B cell (primary cell): ENCODE measurements around the gene ITGA5. TPM values are rescaled to one million over a fixed set of nuclear protein-coding genes. Genes with fewer than 3 reads are reported as not detected.

Experiments used
- ATAC-seq: fragments of 200-7000 bp; cut with Tn5 transposase; one replicate; pipeline ENCODE4 v1.10.0; 2021; ENCODE audit warnings: low read depth, mild to moderate bottlenecking, moderate number of reproducible peaks, moderate library complexity
- CTCF ChIA-PET: fragments of 350-600 bp; sonication (Branson Sonifier 250); formaldehyde crosslinking; loops from one replicate; lab custom pipeline; 2021; ENCODE audit warnings: antibody characterized with exemption, inconsistent platforms; lab: Charles Lee
- POLR2A ChIA-PET: fragments of 350-600 bp; sonication (Branson Sonifier 250); formaldehyde crosslinking; loops from one replicate; lab custom pipeline; 2021; ENCODE audit warnings: antibody characterized with exemption; lab: Charles Lee
- DNase-seq: peaks from one replicate; pipeline ENCODE4 v3.0.0; 2013
- H2AFZ ChIP-seq: 2 replicates; pipeline ENCODE4 v1.6.1; 2012; ENCODE audit warnings: mild to moderate bottlenecking, low read depth, low read length; ENCODE audit not compliant: insufficient read depth, poor library complexity, severe bottlenecking
- H3K27ac ChIP-seq, 2 donors: 1 replicate in 1 of 2; 2 replicates in 1 of 2; pipeline ENCODE4 v1.5.1; 2012 to 2013; ENCODE audit warnings: low read length in 2 of 2, mild to moderate bottlenecking in 2 of 2, moderate library complexity in 1 of 2
- H3K27me3 ChIP-seq, 4 experiments: fragments of 200-600 bp in 1 of 4; sonication (generic) in 1 of 4; replicated peaks in 1 of 4; 1 replicate in 2 of 4; 2 replicates in 2 of 4; pipeline versions ENCODE4 v1.6.1 to v1.7.0; 2013 to 2016; ENCODE audit warnings: low read length in 3 of 4, mild to moderate bottlenecking in 2 of 4, mixed read lengths in 1 of 4, moderate library complexity in 1 of 4; ENCODE audit not compliant: insufficient read depth in 4 of 4, control insufficient read depth in 3 of 4; ENCODE audit errors: control extremely low read depth in 1 of 4
- H3K36me3 ChIP-seq, 2 experiments: replicated peaks in 1 of 2; 1 replicate in 1 of 2; 2 replicates in 1 of 2; pipeline versions ENCODE4 v1.6.1 to v1.7.1; 2013; ENCODE audit warnings: low read length in 1 of 2; ENCODE audit not compliant: insufficient read depth in 2 of 2, control insufficient read depth in 1 of 2; ENCODE audit errors: control extremely low read depth in 1 of 2, extremely low read depth in 1 of 2
- H3K4me1 ChIP-seq, 2 donors: fragments of 200-600 bp in 1 of 2; sonication (generic) in 1 of 2; 1 replicate in 1 of 2; 2 replicates in 1 of 2; pipeline versions ENCODE4 v1.5.1 to v1.6.1; 2013 to 2017; ENCODE audit warnings: low read length in 2 of 2; ENCODE audit not compliant: control insufficient read depth in 2 of 2, insufficient read depth in 2 of 2
- H3K4me2 ChIP-seq: replicated peaks from 2 replicates; pipeline ENCODE3; 2012; ENCODE audit warnings: mild to moderate bottlenecking, low read depth, low read length; ENCODE audit not compliant: poor library complexity, severe bottlenecking
- H3K4me3 ChIP-seq, 5 experiments: fragments of 200-600 bp in 1 of 5; sonication (generic) in 1 of 5; 1 replicate in 3 of 5; 2 replicates in 2 of 5; pipeline versions ENCODE4 v1.5.1 to v1.7.0; 2011 to 2016; ENCODE audit warnings: low read length in 4 of 5, mild to moderate bottlenecking in 4 of 5, low read depth in 2 of 5, control low read depth in 1 of 5, moderate library complexity in 1 of 5; ENCODE audit not compliant: insufficient read depth in 1 of 5; ENCODE audit errors: control extremely low read depth in 1 of 5, extremely low read depth in 1 of 5
- H3K79me2 ChIP-seq: fragments of 200-600 bp; sonication (generic); one replicate; pipeline ENCODE4 v1.6.0; 2016; ENCODE audit warnings: low read length; ENCODE audit not compliant: control insufficient read depth, insufficient read depth
- H3K9ac ChIP-seq: fragments of 200-600 bp; sonication (generic); 2 replicates; pipeline ENCODE4 v1.6.1; 2017; ENCODE audit warnings: mild to moderate bottlenecking, low read length, moderate library complexity
- H3K9me3 ChIP-seq, 3 donors: one replicate each; pipeline versions ENCODE4 v1.6.1 to v1.7.1; 2013; ENCODE audit warnings: low read length in 2 of 3; ENCODE audit not compliant: control insufficient read depth in 2 of 3, insufficient read depth in 1 of 3; ENCODE audit errors: control extremely low read depth in 1 of 3
- H4K20me1 ChIP-seq: 2 replicates; pipeline ENCODE4 v1.6.0; 2012; ENCODE audit warnings: mild to moderate bottlenecking, low read length; ENCODE audit not compliant: insufficient read depth, control insufficient read depth, poor library complexity, severe bottlenecking
- H3K27ac Mint-ChIP-seq: one replicate; pipeline ENCODE4 v1.8.0; 2021; ENCODE audit warnings: mixed read lengths
- H3K27me3 Mint-ChIP-seq: one replicate; pipeline ENCODE4 v1.8.0; 2021; ENCODE audit warnings: mixed read lengths
- H3K4me1 Mint-ChIP-seq: one replicate; pipeline ENCODE4 v1.8.0; 2021; ENCODE audit warnings: mixed read lengths
- H3K4me3 Mint-ChIP-seq: one replicate; pipeline ENCODE4 v1.8.0; 2021; ENCODE audit warnings: mixed read lengths
- H3K9me3 Mint-ChIP-seq: one replicate; pipeline ENCODE4 v1.8.0; 2022; ENCODE audit warnings: mixed read lengths; ENCODE audit not compliant: insufficient read depth
- EZH2 ChIP-seq: IDR thresholded peaks from 2 replicates; pipeline ENCODE4 v1.6.1; 2012; ENCODE audit warnings: borderline replicate concordance, low read depth, mild to moderate bottlenecking, moderate library complexity, low read length; ENCODE audit not compliant: insufficient read depth, poor library complexity, severe bottlenecking
- WGBS: methylation state at CpG from one replicate; pipeline ENCODE4 v1.1.5; 2013; ENCODE audit warnings: missing lambda C conversion rate; ENCODE audit not compliant: insufficient coverage; 5-methylcytosine and 5-hydroxymethylcytosine counted together
- intact Hi-C: fragments of 100-400 bp; cut with micrococcal nuclease; formaldehyde crosslinking; loops from one replicate; pipeline ENCODE4 v1.10.0; 2022
- polyA plus RNA-seq: library from polyadenylated mRNA; depleted of rRNA; stranded (reverse); fragments of >200 nt; gene quantifications from 2 replicates; pipeline ENCODE4 v1.2.3, GENCODE V29; 2012
- total RNA-seq, 2 donors: library from RNA; stranded (reverse); fragments of 120-200 nt in 1 of 2; gene quantifications; 1 replicate in 1 of 2; 2 replicates in 1 of 2; pipeline versions ENCODE4 v1.2.3 to v1.2.4, GENCODE V29; 2013 to 2022
- TF ChIP-seq, protein P1 (sequence below): fragments of 200-600 bp; IDR thresholded peaks from one replicate; pipeline ENCODE4 v1.8.0; 2022; ENCODE audit warnings: antibody characterized with exemption, mild to moderate bottlenecking

Gene ITGA5
- total and polyA plus RNA-seq, 2 donors (not counting 1 experiment from before 2014, with no cell fraction given) = 3.6 to 6.1 TPM

DNA sequence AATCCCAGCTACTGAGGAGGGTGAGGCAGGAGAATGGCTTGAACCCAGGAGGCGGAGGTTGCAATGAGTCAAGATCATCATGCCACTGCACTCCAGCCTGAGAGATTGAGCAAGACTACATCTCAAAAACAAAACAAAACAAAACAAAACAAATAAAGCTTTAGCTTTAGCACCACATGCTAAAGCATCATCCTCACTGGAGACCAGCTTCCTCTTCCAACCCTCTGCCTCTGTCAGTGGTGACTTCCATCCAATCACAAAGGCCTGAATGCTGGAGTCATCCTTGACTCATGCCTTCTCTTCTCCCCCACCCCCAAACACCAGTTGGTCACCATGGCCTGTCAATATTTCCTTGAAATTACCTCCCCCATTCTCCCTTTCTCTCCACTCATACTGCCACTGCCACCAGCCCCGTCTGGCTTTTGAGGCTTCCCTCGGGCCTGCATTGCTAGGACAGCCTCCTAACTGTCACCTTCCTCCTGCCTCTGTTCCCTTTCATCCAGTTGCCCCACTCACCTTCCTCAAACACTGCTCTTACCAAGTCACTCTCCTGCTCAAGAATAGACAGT lies 35.9 kb downstream of the ITGA5 start:
- DNase-seq (no peak), ATAC-seq (no peak)
- H3K27ac ChIP-seq = peak overlapping the region; percentile 75 to 85
- Mint-ChIP-seq H3K4me3 (no peak overlapping the region), H3K9me3 (no peaks in the 10 kb centered on the region), H3K27me3 (no peaks in the 10 kb centered on the region), H3K27ac (peak overlapping the region; percentile 80), H3K4me1 (peaks cover 62% of the 10 kb centered on the region)
- ChIA-PET CTCF (interaction anchor here (0.9 to 2.9 kb wide), 7 partner anchors 12 to 175 kb away, joined by 3 to 11 read pairs (median 6); no protein-coding TSS in a partner anchor), POLR2A (interaction anchor here (0.6 kb wide), 1 partner anchor 28 kb away, joined by 4 read pairs; no protein-coding TSS in a partner anchor)
- no peak overlapping the region for H3K9ac ChIP-seq
- H3K4me1 ChIP-seq = peaks cover 60 to 76% of the 10 kb centered on the region in 2 donors
- H4K20me1 ChIP-seq = peaks cover 6% of the 10 kb centered on the region
- no peaks in the 10 kb centered on the region for H3K27me3 ChIP-seq
- H2AFZ ChIP-seq = no peak overlapping the region
- H3K4me3 ChIP-seq = no peak overlapping the region
- H3K9me3 ChIP-seq = no peaks in the 10 kb centered on the region
- peaks cover 0 to 15% of the 10 kb centered on the region in 2 experiments for H3K36me3 ChIP-seq
- 97% methylated on average over 3 of the region's 3 CpGs for WGBS
- H3K4me2 ChIP-seq = peak overlapping the region; percentile 21
- peaks cover 27% of the 10 kb centered on the region for H3K79me2 ChIP-seq
- no peak for TF ChIP-seq EZH2
- TF ChIP-seq, protein P1, sequence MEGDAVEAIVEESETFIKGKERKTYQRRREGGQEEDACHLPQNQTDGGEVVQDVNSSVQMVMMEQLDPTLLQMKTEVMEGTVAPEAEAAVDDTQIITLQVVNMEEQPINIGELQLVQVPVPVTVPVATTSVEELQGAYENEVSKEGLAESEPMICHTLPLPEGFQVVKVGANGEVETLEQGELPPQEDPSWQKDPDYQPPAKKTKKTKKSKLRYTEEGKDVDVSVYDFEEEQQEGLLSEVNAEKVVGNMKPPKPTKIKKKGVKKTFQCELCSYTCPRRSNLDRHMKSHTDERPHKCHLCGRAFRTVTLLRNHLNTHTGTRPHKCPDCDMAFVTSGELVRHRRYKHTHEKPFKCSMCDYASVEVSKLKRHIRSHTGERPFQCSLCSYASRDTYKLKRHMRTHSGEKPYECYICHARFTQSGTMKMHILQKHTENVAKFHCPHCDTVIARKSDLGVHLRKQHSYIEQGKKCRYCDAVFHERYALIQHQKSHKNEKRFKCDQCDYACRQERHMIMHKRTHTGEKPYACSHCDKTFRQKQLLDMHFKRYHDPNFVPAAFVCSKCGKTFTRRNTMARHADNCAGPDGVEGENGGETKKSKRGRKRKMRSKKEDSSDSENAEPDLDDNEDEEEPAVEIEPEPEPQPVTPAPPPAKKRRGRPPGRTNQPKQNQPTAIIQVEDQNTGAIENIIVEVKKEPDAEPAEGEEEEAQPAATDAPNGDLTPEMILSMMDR = no peak
- intact Hi-C loops = no loop called here

GRCh38 chr12:54381136-54381535 lies 37.9 kb downstream of the ITGA5 start:
- Histone ChIP-seq H3K4me3 (no peak overlapping the region), H4K20me1 (peaks cover 8% of the 10 kb centered on the region), H3K9ac (no peak overlapping the region), H3K4me1 (peaks cover 42 to 60% of the 10 kb centered on the region in 2 donors), H3K36me3 (peaks cover 0 to 23% of the 10 kb centered on the region in 2 experiments), H3K9me3 (no peaks in the 10 kb centered on the region), H3K79me2 (peaks cover 35% of the 10 kb centered on the region), H3K4me2 (no peak overlapping the region), H3K27ac (no peak overlapping the region), H3K27me3 (no peaks in the 10 kb centered on the region), H2AFZ (no peak overlapping the region)
- TF ChIP-seq, protein P1 = no peak
- TF ChIP-seq EZH2 = no peak
- intact Hi-C loops = no loop called here
- Mint-ChIP-seq H3K4me1 (peaks cover 47% of the 10 kb centered on the region), H3K9me3 (no peaks in the 10 kb centered on the region), H3K27ac (peak overlapping the region; percentile 37), H3K27me3 (no peaks in the 10 kb centered on the region), H3K4me3 (no peak overlapping the region)
- WGBS = no CpG with 5 or more reads among the region's 4 CpGs
- no peak for DNase-seq
- ChIA-PET CTCF (interaction anchor here (0.6 to 5.0 kb wide), 20 partner anchors 10 to 186 kb away, joined by 3 to 49 read pairs (median 16); partner anchors contain the start of gene COPZ1), POLR2A (interaction anchor here (0.7 kb wide), 1 partner anchor 22 kb away, joined by 4 read pairs; no protein-coding TSS in a partner anchor)
- ATAC-seq = no peak
